Calu3 (cell line): ENCODE measurements around the gene ZNF618. TPM values are rescaled to one million over a fixed set of nuclear protein-coding genes. Genes with fewer than 3 reads are reported as not detected.

Experiments used
- BruUV-seq: library from RNA; stranded (reverse); fragments of 400-500 nt; replicated peaks from 2 replicates; lab custom pipeline; 2021; lab: Mats Ljungman, UMichigan
- CTCF ChIA-PET: fragments of 300-600 bp; sonication (Branson Sonifier 250); formaldehyde crosslinking; loops from one replicate; lab custom pipeline; 2022; ENCODE audit warnings: antibody characterized with exemption; lab: Charles Lee
- DNase-seq: peaks from one replicate; pipeline ENCODE4 v3.0.0; 2022
- H3K27ac Mint-ChIP-seq: one replicate; pipeline ENCODE4 v1.8.0; 2022; ENCODE audit warnings: mixed read lengths; ENCODE audit not compliant: unreplicated experiment
- H3K27me3 Mint-ChIP-seq: one replicate; pipeline ENCODE4 v1.8.0; 2022; ENCODE audit warnings: mixed read lengths; ENCODE audit not compliant: unreplicated experiment
- H3K36me3 Mint-ChIP-seq: one replicate; pipeline ENCODE4 v1.8.0; 2022; ENCODE audit warnings: mild to moderate bottlenecking, moderate library complexity, mixed read lengths; ENCODE audit not compliant: insufficient read depth, unreplicated experiment
- H3K4me1 Mint-ChIP-seq: one replicate; pipeline ENCODE4 v1.8.0; 2022; ENCODE audit warnings: mild to moderate bottlenecking, low read depth, mixed read lengths; ENCODE audit not compliant: unreplicated experiment
- H3K4me3 Mint-ChIP-seq: one replicate; pipeline ENCODE4 v1.8.0; 2022; ENCODE audit warnings: mild to moderate bottlenecking, low read depth, moderate library complexity, mixed read lengths; ENCODE audit not compliant: unreplicated experiment
- H3K9me3 Mint-ChIP-seq: one replicate; pipeline ENCODE4 v1.8.0; 2022; ENCODE audit warnings: low read depth, mixed read lengths; ENCODE audit not compliant: unreplicated experiment
- CTCF ChIP-seq: fragments of 200-600 bp; IDR thresholded peaks from one replicate; pipeline ENCODE4 v1.8.0; 2022; ENCODE audit warnings: antibody characterized with exemption; ENCODE audit not compliant: unreplicated experiment
- intact Hi-C: fragments of 100-400 bp; cut with micrococcal nuclease; formaldehyde crosslinking; loops from one replicate; pipeline ENCODE4 v1.10.0; 2022; ENCODE audit not compliant: unreplicated experiment
- total RNA-seq: library from RNA; stranded (reverse); gene quantifications from 2 replicates; pipeline ENCODE4 v1.2.3, GENCODE V29; 2022

The ZNF618 gene
- total RNA-seq, 1 experiment from 2014 or later, result 20.3 TPM

DNA sequence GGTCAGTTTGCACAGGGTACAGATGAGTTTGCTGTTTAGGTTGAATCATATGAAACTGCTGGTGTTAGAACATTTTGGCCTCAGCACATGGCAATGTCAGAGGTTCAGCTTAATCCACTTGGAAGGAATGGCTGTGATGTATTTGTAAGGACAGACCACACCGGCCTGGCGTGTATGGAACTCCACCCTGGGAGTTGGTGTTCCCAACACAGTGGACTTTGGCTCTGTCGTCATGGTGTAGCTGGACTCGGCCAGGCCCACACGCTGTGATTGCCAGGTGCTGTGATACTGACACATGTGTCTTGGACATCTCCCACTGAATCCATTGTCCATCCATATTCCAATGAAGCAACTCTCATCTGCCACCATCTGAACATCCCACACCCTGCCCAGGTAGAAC is 90.3 kb downstream of the ZNF618 start:
- CTCF ChIA-PET, result interaction anchor here (1.0 kb wide), 1 partner anchor 141 kb away, joined by 3 read pairs; no protein-coding TSS in a partner anchor
- no peak for DNase-seq
- no peaks in the 10 kb centered on the region for H3K27me3 Mint-ChIP-seq
- peaks cover 14% of the 10 kb centered on the region for H3K4me1 Mint-ChIP-seq
- H3K27ac Mint-ChIP-seq, result no peak overlapping the region
- intact Hi-C loops, result loop anchor here (10.0 kb wide), 1 partner anchor 162 kb away; no protein-coding TSS in a partner anchor
- TF ChIP-seq CTCF, result no peak
- no TSS peak for BruUV-seq
- peaks cover 6% of the 10 kb centered on the region for H3K36me3 Mint-ChIP-seq
- no peaks in the 10 kb centered on the region for H3K9me3 Mint-ChIP-seq
- no peak overlapping the region for H3K4me3 Mint-ChIP-seq

DNA sequence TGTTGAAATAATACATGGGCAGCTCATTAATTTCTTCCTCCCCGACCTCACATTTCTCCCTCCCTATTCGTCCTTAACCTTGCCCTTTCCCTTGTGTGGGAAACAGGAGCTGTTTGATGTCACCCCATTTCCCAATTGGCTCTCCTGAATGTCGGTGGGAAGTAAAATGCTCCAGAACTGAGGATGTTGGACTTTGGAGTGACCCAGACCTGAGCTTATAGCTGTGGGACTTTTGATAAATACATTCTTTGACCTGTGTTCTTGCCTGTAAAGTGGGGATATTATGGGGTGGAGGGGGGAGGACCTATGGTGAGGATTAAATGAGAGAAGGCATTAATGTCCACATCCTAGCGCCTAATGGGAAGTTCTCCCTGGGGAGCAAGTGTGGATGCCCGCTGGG is 91.3 kb downstream of the ZNF618 start:
- no peaks in the 10 kb centered on the region for H3K27me3 Mint-ChIP-seq
- DNase-seq, result no peak
- no peaks in the 10 kb centered on the region for H3K9me3 Mint-ChIP-seq
- H3K4me1 Mint-ChIP-seq, result peaks cover 14% of the 10 kb centered on the region
- H3K27ac Mint-ChIP-seq, result no peak overlapping the region
- TF ChIP-seq CTCF, result no peak
- no TSS peak for BruUV-seq
- intact Hi-C loops, result loop anchor here (10.0 kb wide), 1 partner anchor 163 kb away; no protein-coding TSS in a partner anchor
- CTCF ChIA-PET, result interaction anchor here (1.0 kb wide), 1 partner anchor 140 kb away, joined by 3 read pairs; no protein-coding TSS in a partner anchor
- H3K36me3 Mint-ChIP-seq, result peaks cover 6% of the 10 kb centered on the region
- H3K4me3 Mint-ChIP-seq, result no peak overlapping the region

GRCh38 chr9:113969343-113969742 is 93.2 kb downstream of the ZNF618 start:
- H3K4me3 Mint-ChIP-seq, result no peak overlapping the region
- no TSS peak for BruUV-seq
- H3K36me3 Mint-ChIP-seq, result peaks cover 12% of the 10 kb centered on the region
- intact Hi-C loops, result loop anchor here (10.0 kb wide), 1 partner anchor 165 kb away; no protein-coding TSS in a partner anchor
- CTCF ChIA-PET, result no interaction called here
- TF ChIP-seq CTCF, result no peak
- H3K9me3 Mint-ChIP-seq, result no peaks in the 10 kb centered on the region
- H3K27me3 Mint-ChIP-seq, result no peaks in the 10 kb centered on the region
- H3K4me1 Mint-ChIP-seq, result peaks cover 17% of the 10 kb centered on the region
- H3K27ac Mint-ChIP-seq, result no peak overlapping the region
- no peak for DNase-seq

GRCh38 chr9:113973226-113973625 is 97.1 kb downstream of the ZNF618 start:
- Mint-ChIP-seq H3K9me3 (no peaks in the 10 kb centered on the region), H3K4me1 (peaks cover 11% of the 10 kb centered on the region), H3K36me3 (peaks cover 12% of the 10 kb centered on the region), H3K4me3 (no peak overlapping the region), H3K27ac (no peak overlapping the region), H3K27me3 (no peaks in the 10 kb centered on the region)
- CTCF ChIA-PET, result no interaction called here
- intact Hi-C loops, result no loop called here
- DNase-seq, result no peak
- no TSS peak for BruUV-seq
- TF ChIP-seq CTCF, result no peak
